ENCODE measurements around the gene WNT7B.

- TF ChIP-seq CTCF (IDR thresholded peaks at IDR 0.05; ENCODE audit: low read depth, low read length, poor library complexity, severe bottlenecking) = no peak
- TF ChIP-seq EZH2phosphoT487 (IDR thresholded peaks at IDR 0.05; ENCODE audit: borderline replicate concordance, low read length) = no peak
Observed at GRCh38 chr22:45910928-45911467, 66.0 kb downstream of the WNT7B start.
